Measurements from ENCODE around the gene NF2.

GRCh38 chr22:29633514-29634312, 30.3 kb downstream of the NF2 start:
- no peak for TF ChIP-seq REST (IDR thresholded peaks at IDR 0.05; ENCODE audit: unreplicated experiment)
- no peak for TF ChIP-seq EZH2 (IDR thresholded peaks at IDR 0.05; ENCODE audit: low read depth, unreplicated experiment)
- TF ChIP-seq, protein P1, sequence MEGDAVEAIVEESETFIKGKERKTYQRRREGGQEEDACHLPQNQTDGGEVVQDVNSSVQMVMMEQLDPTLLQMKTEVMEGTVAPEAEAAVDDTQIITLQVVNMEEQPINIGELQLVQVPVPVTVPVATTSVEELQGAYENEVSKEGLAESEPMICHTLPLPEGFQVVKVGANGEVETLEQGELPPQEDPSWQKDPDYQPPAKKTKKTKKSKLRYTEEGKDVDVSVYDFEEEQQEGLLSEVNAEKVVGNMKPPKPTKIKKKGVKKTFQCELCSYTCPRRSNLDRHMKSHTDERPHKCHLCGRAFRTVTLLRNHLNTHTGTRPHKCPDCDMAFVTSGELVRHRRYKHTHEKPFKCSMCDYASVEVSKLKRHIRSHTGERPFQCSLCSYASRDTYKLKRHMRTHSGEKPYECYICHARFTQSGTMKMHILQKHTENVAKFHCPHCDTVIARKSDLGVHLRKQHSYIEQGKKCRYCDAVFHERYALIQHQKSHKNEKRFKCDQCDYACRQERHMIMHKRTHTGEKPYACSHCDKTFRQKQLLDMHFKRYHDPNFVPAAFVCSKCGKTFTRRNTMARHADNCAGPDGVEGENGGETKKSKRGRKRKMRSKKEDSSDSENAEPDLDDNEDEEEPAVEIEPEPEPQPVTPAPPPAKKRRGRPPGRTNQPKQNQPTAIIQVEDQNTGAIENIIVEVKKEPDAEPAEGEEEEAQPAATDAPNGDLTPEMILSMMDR (conservative IDR thresholded peaks at IDR 0.05; ENCODE audit: low read depth in 2 of 2), result no peak
- TF ChIP-seq POLR2AphosphoS5 (IDR thresholded peaks at IDR 0.05; ENCODE audit: low read depth), result no peak
- TF ChIP-seq CREB1 (CRISPR knock-in tag; IDR thresholded peaks at IDR 0.05; ENCODE audit: low read depth), result no peak
- TF ChIP-seq JUNB (IDR thresholded peaks at IDR 0.05; ENCODE audit: unreplicated experiment), result no peak
- no peak for TF ChIP-seq EZH2phosphoT487 (IDR thresholded peaks at IDR 0.05; ENCODE audit: unreplicated experiment)
- TF ChIP-seq NANOG (IDR thresholded peaks at IDR 0.05; ENCODE audit: borderline replicate concordance), result no peak
- no peak for TF ChIP-seq ZNF114 (CRISPR knock-in tag; IDR thresholded peaks at IDR 0.05)
- no peak for TF ChIP-seq STAT1 (IDR thresholded peaks at IDR 0.05; ENCODE audit: unreplicated experiment)
- TF ChIP-seq, protein P2, sequence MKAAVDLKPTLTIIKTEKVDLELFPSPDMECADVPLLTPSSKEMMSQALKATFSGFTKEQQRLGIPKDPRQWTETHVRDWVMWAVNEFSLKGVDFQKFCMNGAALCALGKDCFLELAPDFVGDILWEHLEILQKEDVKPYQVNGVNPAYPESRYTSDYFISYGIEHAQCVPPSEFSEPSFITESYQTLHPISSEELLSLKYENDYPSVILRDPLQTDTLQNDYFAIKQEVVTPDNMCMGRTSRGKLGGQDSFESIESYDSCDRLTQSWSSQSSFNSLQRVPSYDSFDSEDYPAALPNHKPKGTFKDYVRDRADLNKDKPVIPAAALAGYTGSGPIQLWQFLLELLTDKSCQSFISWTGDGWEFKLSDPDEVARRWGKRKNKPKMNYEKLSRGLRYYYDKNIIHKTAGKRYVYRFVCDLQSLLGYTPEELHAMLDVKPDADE (IDR thresholded peaks at IDR 0.05), result no peak
- no peak for TF ChIP-seq ZNF331 (CRISPR knock-in tag; IDR thresholded peaks at IDR 0.05; ENCODE audit: low read depth)
